ENCODE results near the gene LAMP1. TPM values are rescaled to one million over a fixed set of nuclear protein-coding genes. Genes with fewer than 3 reads are reported as not detected.
"Not testable (repeated sequence)": the region's sequence is repeated elsewhere in the genome, so short reads cannot be mapped to it uniquely, and the experiment has no call there.

Gene LAMP1
- total and polyA plus RNA-seq, 4 donors: 97.4 to 210 (median 167) TPM

DNA sequence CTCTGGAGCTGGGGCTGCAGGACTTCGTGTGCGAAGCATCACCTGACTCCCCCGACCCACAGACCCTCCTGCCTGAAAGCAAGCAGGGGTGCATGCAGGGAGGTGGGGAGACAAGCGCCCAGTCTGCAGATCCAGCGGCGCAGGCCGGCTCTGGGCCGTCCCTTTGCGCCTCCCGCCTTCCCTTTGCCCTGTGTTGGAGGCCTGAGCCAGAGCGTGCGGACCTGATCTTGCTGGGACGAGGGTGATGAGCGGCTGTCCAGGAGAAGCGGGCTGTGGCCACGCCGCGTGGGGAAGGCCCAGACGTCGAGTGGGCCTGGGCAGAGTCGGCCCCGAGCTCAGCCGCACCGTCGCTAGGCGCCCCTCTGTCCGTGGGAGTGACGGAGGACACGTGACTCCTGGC, 72.2 kb downstream of the LAMP1 start:
- DNase-seq (no peak), ATAC-seq (ENCODE audit: low FRiP score) (no peak)
- whole genome bisulfite sequencing, 2 donors: 88 to 92% methylated on average over 29 of the region's 29 CpGs
- no peak overlapping the region for H3K4me3 ChIP-seq (ENCODE audit: low read length in 2 of 2)
- no peaks in the 10 kb centered on the region for H3K36me3 ChIP-seq (ENCODE audit: control insufficient read depth in 1 of 2, insufficient read depth in 2 of 2, low read length in 1 of 2)
- H3K4me1 ChIP-seq (ENCODE audit: control insufficient read depth in 1 of 2, insufficient read depth in 2 of 2, low read length in 2 of 2): no peaks in the 10 kb centered on the region
- intact Hi-C loops (cut with DNase I): no loop called here
- H3K27ac ChIP-seq (ENCODE audit: low read depth in 1 of 2, low read length in 2 of 2): no peak overlapping the region
- no peaks in the 10 kb centered on the region for H3K9me3 ChIP-seq (ENCODE audit: control insufficient read depth, low read length)
- no peaks in the 10 kb centered on the region for H3K27me3 ChIP-seq (ENCODE audit: control insufficient read depth in 1 of 2, insufficient read depth in 2 of 2, low read length in 1 of 2)

- intact Hi-C loops (cut with DNase I): no loop called here
- H3K4me1 ChIP-seq (ENCODE audit: control insufficient read depth in 1 of 2, insufficient read depth in 2 of 2, low read length in 2 of 2): no peaks in the 10 kb centered on the region
- DNase-seq (no peak), ATAC-seq (ENCODE audit: low FRiP score) (no peak)
- no peak overlapping the region for H3K27ac ChIP-seq (ENCODE audit: low read depth in 1 of 2, low read length in 2 of 2)
- 91 to 92% methylated on average over 10 of the region's 10 CpGs for WGBS, 2 donors
- H3K9me3 ChIP-seq (ENCODE audit: control insufficient read depth, low read length): no peaks in the 10 kb centered on the region
- H3K36me3 ChIP-seq (ENCODE audit: control insufficient read depth in 1 of 2, insufficient read depth in 2 of 2, low read length in 1 of 2): no peaks in the 10 kb centered on the region
- H3K27me3 ChIP-seq (ENCODE audit: control insufficient read depth in 1 of 2, insufficient read depth in 2 of 2, low read length in 1 of 2): no peaks in the 10 kb centered on the region
- no peak overlapping the region for H3K4me3 ChIP-seq (ENCODE audit: low read length in 2 of 2)
Measured at GRCh38 chr13:113369881-113370280, 72.8 kb downstream of the LAMP1 start.

GRCh38 chr13:113371061-113371460, 74.0 kb downstream of the LAMP1 start:
- no peaks in the 10 kb centered on the region for H3K4me1 ChIP-seq (ENCODE audit: control insufficient read depth in 1 of 2, insufficient read depth in 2 of 2, low read length in 2 of 2)
- no peaks in the 10 kb centered on the region for H3K36me3 ChIP-seq (ENCODE audit: control insufficient read depth in 1 of 2, insufficient read depth in 2 of 2, low read length in 1 of 2)
- no peaks in the 10 kb centered on the region for H3K9me3 ChIP-seq (ENCODE audit: control insufficient read depth, low read length)
- H3K27me3 ChIP-seq (ENCODE audit: control insufficient read depth in 1 of 2, insufficient read depth in 2 of 2, low read length in 1 of 2): no peaks in the 10 kb centered on the region
- DNase-seq (no peak), ATAC-seq (ENCODE audit: low FRiP score) (no peak)
- no peak overlapping the region for H3K4me3 ChIP-seq (ENCODE audit: low read length in 2 of 2)
- intact Hi-C loops (cut with DNase I): no loop called here
- WGBS, 2 donors: 86 to 90% methylated on average over 13 of the region's 13 CpGs
- H3K27ac ChIP-seq (ENCODE audit: low read depth in 1 of 2, low read length in 2 of 2): no peak overlapping the region

DNA sequence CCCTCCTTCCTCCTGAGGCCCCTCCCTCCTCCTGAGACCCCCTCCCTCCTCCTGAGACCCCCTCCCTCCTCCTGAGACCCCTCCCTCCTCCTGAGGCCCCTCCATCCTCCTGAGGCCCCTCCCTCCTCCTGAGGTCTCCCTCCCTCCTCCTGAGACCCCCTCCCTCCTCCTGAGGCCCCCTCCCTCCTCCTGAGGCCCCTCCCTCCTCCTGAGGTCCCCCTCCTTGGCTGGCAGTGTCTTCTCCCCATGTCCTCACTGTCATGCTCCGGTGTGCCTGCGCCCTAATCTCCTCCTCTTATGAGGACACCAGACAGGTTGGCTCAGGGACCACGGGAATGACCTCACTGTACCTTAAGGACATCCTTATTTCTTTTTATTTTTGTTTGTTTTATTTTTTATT, 74.7 kb downstream of the LAMP1 start:
- H3K4me3 ChIP-seq (ENCODE audit: low read length in 2 of 2); DNase-seq; H3K9me3 ChIP-seq (ENCODE audit: control insufficient read depth, low read length); H3K36me3 ChIP-seq (ENCODE audit: control insufficient read depth in 1 of 2, insufficient read depth in 2 of 2, low read length in 1 of 2); H3K27me3 ChIP-seq (ENCODE audit: control insufficient read depth in 1 of 2, insufficient read depth in 2 of 2, low read length in 1 of 2); H3K27ac ChIP-seq (ENCODE audit: low read depth in 1 of 2, low read length in 2 of 2); ATAC-seq (ENCODE audit: low FRiP score); intact Hi-C loops (cut with DNase I); H3K4me1 ChIP-seq (ENCODE audit: control insufficient read depth in 1 of 2, insufficient read depth in 2 of 2, low read length in 2 of 2): not testable (repeated sequence)
- WGBS, 2 donors: 91 to 97% methylated on average over 3 of the region's 3 CpGs

Small RNA genes lying within 50 kb of the gene (microRNA-seq; reads per million reads assigned to microRNA genes)
- 0 reads per million in 2 donors for gene MIR8075

Other genes starting within 250 kb of the LAMP1 start
- under 1 TPM in 1 of 2 donors, not detected in 1; 0.69 TPM for gene F7, start 191.4 kb upstream of the LAMP1 start, total RNA-seq
- gene F7, start 191.4 kb upstream of the LAMP1 start, polyA plus RNA-seq: under 1 TPM in 1 of 2 donors, not detected in 1; 0.08 TPM
- 10 to 100 TPM in 1 of 2 donors, 1 to 10 TPM in 1; 6.5 to 38.4 TPM for gene F10, start 174.4 kb upstream of the LAMP1 start, total RNA-seq
- 10 to 100 TPM in 1 of 2 donors, 1 to 10 TPM in 1; 9.3 to 18.2 TPM for gene F10, start 174.4 kb upstream of the LAMP1 start, polyA plus RNA-seq
- not detected for gene PROZ, start 138.6 kb upstream of the LAMP1 start, total RNA-seq
- gene PROZ, start 138.6 kb upstream of the LAMP1 start, polyA plus RNA-seq: not detected
- 10 to 100 TPM; 33.3 to 51.1 TPM for gene PCID2, start 88.6 kb upstream of the LAMP1 start, total RNA-seq
- 10 to 100 TPM; 36.7 to 45.6 TPM for gene PCID2, start 88.6 kb upstream of the LAMP1 start, polyA plus RNA-seq
- 10 to 100 TPM; 56.1 to 69.8 TPM for gene CUL4A, start 87.6 kb upstream of the LAMP1 start, total RNA-seq
- 10 to 100 TPM; 19.7 to 40.8 TPM for gene CUL4A, start 87.6 kb upstream of the LAMP1 start, polyA plus RNA-seq
- 1 to 10 TPM; 2.4 to 4.2 TPM for gene GRTP1, start 66.9 kb downstream of the LAMP1 start, total RNA-seq
- gene GRTP1, start 66.9 kb downstream of the LAMP1 start, polyA plus RNA-seq: 1 to 10 TPM; 3.2 to 9.3 TPM
- 10 to 100 TPM in 1 of 2 donors, 1 to 10 TPM in 1; 2.4 to 10.8 TPM for gene ADPRHL1, start 156.2 kb downstream of the LAMP1 start, total RNA-seq
- 1 to 10 TPM; 2.0 to 3.9 TPM for gene ADPRHL1, start 156.2 kb downstream of the LAMP1 start, polyA plus RNA-seq
- 10 to 100 TPM; 16.3 to 28.2 TPM for gene DCUN1D2, start 193.5 kb downstream of the LAMP1 start, total RNA-seq
- gene DCUN1D2, start 193.5 kb downstream of the LAMP1 start, polyA plus RNA-seq: 10 to 100 TPM in 1 of 2 donors, 1 to 10 TPM in 1; 7.4 to 16.9 TPM

All from aorta (tissue), 5 donors.